ENCODE measurements around the gene EXOC3L4. TPM values are rescaled to one million over a fixed set of nuclear protein-coding genes. Genes with fewer than 3 reads are reported as not detected.
A peak's percentile ranks its signal among the peaks of the same experiment; 100 is the strongest.

Gene EXOC3L4
- total RNA-seq, 1 donor from 2014 or later = not detected

GRCh38 chr14:103127861-103128598 lies 33.5 kb downstream of the EXOC3L4 start:
- peak overlapping the region; percentile 26 for H3K27ac Mint-ChIP-seq (ENCODE audit: unreplicated experiment)
- FAIRE-seq = no peak

GRCh38 chr14:103128631-103129300 lies 34.2 kb downstream of the EXOC3L4 start:
- no peak overlapping the region for H3K4me2 ChIP-seq (ENCODE audit: low read length)

More at GRCh38 chr14:103127861-103128598, 33.5 kb downstream of the EXOC3L4 start:
- H3K4me1 Mint-ChIP-seq (ENCODE audit: low read depth, unreplicated experiment) = peaks cover 17% of the 10 kb centered on the region
- Histone ChIP-seq H3K9me3 (ENCODE audit: insufficient read depth, low read depth, low read length) (no peaks in the 10 kb centered on the region), H3K36me3 (ENCODE audit: insufficient read depth, low read length) (no peaks in the 10 kb centered on the region), H3K27me3 (ENCODE audit: insufficient read depth, low read length) (no peaks in the 10 kb centered on the region), H3K79me2 (ENCODE audit: insufficient read depth, low read length) (no peaks in the 10 kb centered on the region), H3K27ac (ENCODE audit: low read depth, low read length) (no peak overlapping the region), H3K4me3 (ENCODE audit: insufficient read depth, low read depth, low read length) (no peak overlapping the region), H4K20me1 (ENCODE audit: insufficient read depth, low read length) (peaks cover 65% of the 10 kb centered on the region), H3K4me2 (ENCODE audit: low read length) (peak overlapping the region; percentile 78), H2AFZ (ENCODE audit: low read depth, low read length) (no peak overlapping the region), H3K9ac (ENCODE audit: low read length) (no peak overlapping the region), H3K4me1 (ENCODE audit: insufficient read depth, low read length) (peaks cover 28% of the 10 kb centered on the region)
- TF ChIP-seq EZH2 (IDR thresholded peaks at IDR 0.05; ENCODE audit: insufficient read depth, low read length) = no peak
- no peak for TF ChIP-seq CTCF (IDR thresholded peaks at IDR 0.05; ENCODE audit: insufficient read depth, low read depth, low read length)
- no peaks in the 10 kb centered on the region for H3K9me3 Mint-ChIP-seq (ENCODE audit: unreplicated experiment)
- H3K27me3 Mint-ChIP-seq (ENCODE audit: low read depth, unreplicated experiment) = peaks cover 27% of the 10 kb centered on the region
- H3K4me3 Mint-ChIP-seq (ENCODE audit: unreplicated experiment) = peak overlapping the region; percentile 20
- H3K36me3 Mint-ChIP-seq (ENCODE audit: low read depth, unreplicated experiment) = peaks cover 14% of the 10 kb centered on the region
- DNase-seq (ENCODE audit: low read depth) = no peak

More at GRCh38 chr14:103128631-103129300, 34.2 kb downstream of the EXOC3L4 start:
- H3K4me1 Mint-ChIP-seq (ENCODE audit: low read depth, unreplicated experiment) = peaks cover 17% of the 10 kb centered on the region
- peaks cover 27% of the 10 kb centered on the region for H3K27me3 Mint-ChIP-seq (ENCODE audit: low read depth, unreplicated experiment)
- peak overlapping the region; percentile 78 for H3K27ac Mint-ChIP-seq (ENCODE audit: unreplicated experiment)
- no peak for FAIRE-seq
- Histone ChIP-seq H4K20me1 (ENCODE audit: insufficient read depth, low read length) (peaks cover 65% of the 10 kb centered on the region), H3K27me3 (ENCODE audit: insufficient read depth, low read length) (no peaks in the 10 kb centered on the region), H3K36me3 (ENCODE audit: insufficient read depth, low read length) (no peaks in the 10 kb centered on the region), H3K79me2 (ENCODE audit: insufficient read depth, low read length) (no peaks in the 10 kb centered on the region), H3K27ac (ENCODE audit: low read depth, low read length) (no peak overlapping the region), H2AFZ (ENCODE audit: low read depth, low read length) (no peak overlapping the region), H3K9ac (ENCODE audit: low read length) (no peak overlapping the region), H3K9me3 (ENCODE audit: insufficient read depth, low read depth, low read length) (no peaks in the 10 kb centered on the region), H3K4me1 (ENCODE audit: insufficient read depth, low read length) (peaks cover 23% of the 10 kb centered on the region), H3K4me3 (ENCODE audit: insufficient read depth, low read depth, low read length) (no peak overlapping the region)
- TF ChIP-seq CTCF (IDR thresholded peaks at IDR 0.05; ENCODE audit: insufficient read depth, low read depth, low read length) = no peak
- TF ChIP-seq EZH2 (IDR thresholded peaks at IDR 0.05; ENCODE audit: insufficient read depth, low read length) = no peak
- H3K36me3 Mint-ChIP-seq (ENCODE audit: low read depth, unreplicated experiment) = peaks cover 14% of the 10 kb centered on the region
- H3K4me3 Mint-ChIP-seq (ENCODE audit: unreplicated experiment) = peak overlapping the region; percentile 73
- H3K9me3 Mint-ChIP-seq (ENCODE audit: unreplicated experiment) = no peaks in the 10 kb centered on the region
- no peak for DNase-seq (ENCODE audit: low read depth)

Measured in astrocyte (in vitro differentiated cells and primary cell).